G401.6 (cell line): ENCODE measurements around the gene INHBE.
"Not testable (repeated sequence)": the region's sequence is repeated elsewhere in the genome, so short reads cannot be mapped to it uniquely, and the experiment has no call there.

Source experiments
- FAIRE-seq: peaks from 2 replicates; lab custom pipeline; 2012; peaks lifted over from hg19 to GRCh38; lab: Jason Lieb, UNC

Gene INHBE

GRCh38 chr12:57454566-57455373 is at the start of gene INHBE:
Gene INHBE (plus strand): TSS chr12:57455307. CDS start chr12:57455537, 230 bp downstream.
- no peak for FAIRE-seq

GRCh38 chr12:57410534-57410933 is 44.6 kb upstream of the INHBE start:
- FAIRE-seq = no peak

GRCh38 chr12:57414160-57414559 is 40.9 kb upstream of the INHBE start:
- FAIRE-seq = not testable (repeated sequence)

- no peak for FAIRE-seq
Measured at GRCh38 chr12:57415088-57415487, 40.0 kb upstream of the INHBE start.

- no peak for FAIRE-seq
Measured at GRCh38 chr12:57416039-57416996, 38.8 kb upstream of the INHBE start.

- FAIRE-seq = no peak
Measured at GRCh38 chr12:57418255-57418654, 36.9 kb upstream of the INHBE start.

- no peak for FAIRE-seq
Measured at GRCh38 chr12:57419495-57419894, 35.6 kb upstream of the INHBE start.

GRCh38 chr12:57420482-57420881 is 34.6 kb upstream of the INHBE start:
- no peak for FAIRE-seq

GRCh38 chr12:57426948-57427347 is 28.2 kb upstream of the INHBE start:
- FAIRE-seq = not testable (repeated sequence)

- FAIRE-seq = no peak
Measured at GRCh38 chr12:57428965-57429364, 26.1 kb upstream of the INHBE start.

GRCh38 chr12:57429473-57430111 is 25.5 kb upstream of the INHBE start:
- no peak for FAIRE-seq

- no peak for FAIRE-seq
Measured at GRCh38 chr12:57430112-57430930, 24.8 kb upstream of the INHBE start.

GRCh38 chr12:57430931-57431566 is 24.1 kb upstream of the INHBE start, which contains the start of gene R3HDM2:
Gene R3HDM2 (minus strand): TSS chr12:57431043. CDS start chr12:57310428, 120,615 bp downstream.
- FAIRE-seq = peak; percentile 39

- no peak for FAIRE-seq
Measured at GRCh38 chr12:57431654-57432188, 23.4 kb upstream of the INHBE start.

GRCh38 chr12:57433370-57433769 is 21.7 kb upstream of the INHBE start:
- no peak for FAIRE-seq

GRCh38 chr12:57434517-57435223 is 20.4 kb upstream of the INHBE start, which contains the start of gene INHBC:
Gene INHBC (plus strand): TSS chr12:57434784. CDS start chr12:57434887, 103 bp downstream.
- FAIRE-seq = no peak

- no peak for FAIRE-seq
Measured at GRCh38 chr12:57435293-57435692, 19.8 kb upstream of the INHBE start.

GRCh38 chr12:57438400-57438799 is 16.7 kb upstream of the INHBE start:
- FAIRE-seq = no peak

- FAIRE-seq = no peak
Measured at GRCh38 chr12:57439762-57440266, 15.3 kb upstream of the INHBE start.

GRCh38 chr12:57441393-57441792 is 13.7 kb upstream of the INHBE start:
- FAIRE-seq = not testable (repeated sequence)
